PC-3 (cell line): ENCODE measurements around the gene IL34. TPM values are rescaled to one million over a fixed set of nuclear protein-coding genes. Genes with fewer than 3 reads are reported as not detected.

Experiments
- ATAC-seq: fragments of 200-7000 bp; cut with Tn5 transposase; 2 replicates; pipeline ENCODE4 v1.9.1; 2020; ENCODE audit warnings: mild to moderate bottlenecking, moderate library complexity
- BruUV-seq: library from RNA; stranded (reverse); fragments of 400-500 nt; replicated peaks from 2 replicates; lab custom pipeline; 2021; lab: Mats Ljungman, UMichigan
- CTCF ChIA-PET: fragments of 300-600 bp; sonication (Branson Sonifier 250); formaldehyde crosslinking; loops from one replicate; lab custom pipeline; 2022; ENCODE audit warnings: antibody characterized with exemption; lab: Charles Lee
- POLR2A ChIA-PET: fragments of 300-600 bp; sonication (Branson Sonifier 250); formaldehyde crosslinking; loops from one replicate; lab custom pipeline; 2022; ENCODE audit warnings: antibody characterized with exemption; ENCODE audit not compliant: unreplicated experiment; lab: Charles Lee
- DNase-seq: peaks from one replicate; pipeline ENCODE4 v3.0.0-alpha.2; 2015
- H2AFZ ChIP-seq: fragments of 300-600 bp; sonication (generic); 2 replicates; pipeline ENCODE4 v1.6.0; 2016; ENCODE audit warnings: antibody characterized with exemption, low read length
- H3F3A ChIP-seq: fragments of 300-600 bp; sonication (generic); one replicate; pipeline ENCODE4 v1.6.0; 2017; ENCODE audit warnings: antibody characterized with exemption, low read length, control low read depth, mild to moderate bottlenecking; ENCODE audit not compliant: unreplicated experiment
- H3K27ac ChIP-seq: fragments of 300-600 bp; sonication (generic); 2 replicates; pipeline ENCODE4 v1.5.1; 2016; ENCODE audit warnings: mild to moderate bottlenecking, low read length
- H3K27me3 ChIP-seq: fragments of 300-600 bp; sonication (generic); 2 replicates; pipeline ENCODE4 v1.6.1; 2016; ENCODE audit warnings: low read length, mixed read lengths
- H3K36me3 ChIP-seq: fragments of 300-600 bp; sonication (generic); 2 replicates; pipeline ENCODE4 v1.6.1; 2016; ENCODE audit warnings: low read depth, mixed run types, low read length, mixed read lengths
- H3K4me1 ChIP-seq: fragments of 300-600 bp; sonication (generic); 2 replicates; pipeline ENCODE4 v1.5.1; 2016; ENCODE audit warnings: low read length; ENCODE audit not compliant: insufficient read depth
- H3K4me2 ChIP-seq: fragments of 300-600 bp; sonication (generic); 2 replicates; pipeline ENCODE4 v1.6.0; 2016; ENCODE audit warnings: low read length
- H3K4me3 ChIP-seq: fragments of 300-600 bp; sonication (generic); 2 replicates; pipeline ENCODE4 v1.5.1; 2016; ENCODE audit warnings: mild to moderate bottlenecking, low read length, mixed read lengths
- H3K79me2 ChIP-seq: fragments of 300-600 bp; sonication (generic); 2 replicates; pipeline ENCODE4 v1.6.1; 2017; ENCODE audit warnings: low read length, mixed read lengths
- H3K9ac ChIP-seq: fragments of 300-600 bp; sonication (generic); 2 replicates; pipeline ENCODE4 v1.6.0; 2016; ENCODE audit warnings: mild to moderate bottlenecking, low read length
- H3K9me2 ChIP-seq: fragments of 300-600 bp; sonication (generic); replicated peaks from 2 replicates; pipeline ENCODE4 v1.6.1; 2016; ENCODE audit warnings: mixed run types, low read length, mixed read lengths
- H3K9me3 ChIP-seq: fragments of 300-600 bp; sonication (generic); 2 replicates; pipeline ENCODE4 v1.6.1; 2016; ENCODE audit warnings: low read length, mixed read lengths
- H4K20me1 ChIP-seq: fragments of 300-600 bp; sonication (generic); 2 replicates; pipeline ENCODE4 v1.6.1; 2016; ENCODE audit warnings: low read length, mixed read lengths
- CTCF ChIP-seq: fragments of 300-600 bp; sonication (generic); conservative IDR thresholded peaks from 2 replicates; pipeline ENCODE4 v1.5.1; 2017; ENCODE audit warnings: antibody characterized with exemption, low read depth, mild to moderate bottlenecking, low read length
- EZH2 ChIP-seq: fragments of 300-600 bp; sonication (generic); IDR thresholded peaks from one replicate; pipeline ENCODE4 v1.6.1; 2017; ENCODE audit warnings: antibody characterized with exemption, mild to moderate bottlenecking, low read length; ENCODE audit not compliant: unreplicated experiment
- EZH2phosphoT487 ChIP-seq: fragments of 300-600 bp; sonication (generic); IDR thresholded peaks from 2 replicates; pipeline ENCODE4 v1.6.1; 2018; ENCODE audit warnings: mild to moderate bottlenecking, antibody characterized with exemption, low read length, borderline replicate concordance
- intact Hi-C: fragments of 100-400 bp; cut with micrococcal nuclease; formaldehyde crosslinking; loops from 2 replicates; pipeline ENCODE4 v1.9.0; 2023
- total RNA-seq: library from RNA; depleted of rRNA; stranded (reverse); fragments of >200 nt; gene quantifications from 2 replicates; pipeline ENCODE4 v1.2.3, GENCODE V29; 2014

Gene IL34
- total RNA-seq, 1 experiment from 2014 or later = not detected

- no peaks in the 10 kb centered on the region for H3K27me3 ChIP-seq
- POLR2A ChIA-PET = no interaction called here
- no peaks in the 10 kb centered on the region for H3K79me2 ChIP-seq
- no peaks in the 10 kb centered on the region for H3K9me2 ChIP-seq
- H3K9ac ChIP-seq = no peak overlapping the region
- CTCF ChIA-PET = interaction anchor here (0.5 kb wide), 1 partner anchor 31 kb away, joined by 3 read pairs; no protein-coding TSS in a partner anchor
- H3K4me1 ChIP-seq = peaks cover 20% of the 10 kb centered on the region
- H3F3A ChIP-seq = no peaks in the 10 kb centered on the region
- no TSS peak for BruUV-seq
- ATAC-seq (peak; percentile 89), DNase-seq (peak; percentile 94)
- H3K27ac ChIP-seq = peak overlapping the region; percentile 71
- no peak overlapping the region for H3K4me3 ChIP-seq
- H3K4me2 ChIP-seq = peak overlapping the region; percentile 71
- no peaks in the 10 kb centered on the region for H3K36me3 ChIP-seq
- intact Hi-C loops = no loop called here
- TF ChIP-seq EZH2 (no peak), EZH2phosphoT487 (no peak), CTCF (no peak)
- no peaks in the 10 kb centered on the region for H3K9me3 ChIP-seq
- no peak overlapping the region for H2AFZ ChIP-seq
- no peaks in the 10 kb centered on the region for H4K20me1 ChIP-seq
These were observed 60.6 kb downstream of the IL34 start for GRCh38 chr16:70706948-70707465.

- ATAC-seq (no peak), DNase-seq (no peak)
- no peak overlapping the region for H3K4me2 ChIP-seq
- H3K36me3 ChIP-seq = no peaks in the 10 kb centered on the region
- H2AFZ ChIP-seq = no peak overlapping the region
- H3K79me2 ChIP-seq = no peaks in the 10 kb centered on the region
- ChIA-PET CTCF (no interaction called here), POLR2A (no interaction called here)
- no peak overlapping the region for H3K27ac ChIP-seq
- no TSS peak for BruUV-seq
- no peaks in the 10 kb centered on the region for H3F3A ChIP-seq
- intact Hi-C loops = no loop called here
- no peaks in the 10 kb centered on the region for H3K9me3 ChIP-seq
- no peak for TF ChIP-seq EZH2
- TF ChIP-seq CTCF = no peak
- TF ChIP-seq EZH2phosphoT487 = no peak
- H3K4me3 ChIP-seq = no peak overlapping the region
- H3K9me2 ChIP-seq = no peaks in the 10 kb centered on the region
- H3K27me3 ChIP-seq = no peaks in the 10 kb centered on the region
- H3K9ac ChIP-seq = no peak overlapping the region
- peaks cover 20% of the 10 kb centered on the region for H3K4me1 ChIP-seq
- no peaks in the 10 kb centered on the region for H4K20me1 ChIP-seq
These were observed 62.2 kb downstream of the IL34 start for GRCh38 chr16:70708366-70709246.

- H3F3A ChIP-seq = no peaks in the 10 kb centered on the region
- no peaks in the 10 kb centered on the region for H3K27me3 ChIP-seq
- no peak for ATAC-seq
- BruUV-seq = no TSS peak
- no peaks in the 10 kb centered on the region for H3K9me3 ChIP-seq
- H3K36me3 ChIP-seq = no peaks in the 10 kb centered on the region
- peaks cover 25% of the 10 kb centered on the region for H3K4me1 ChIP-seq
- H4K20me1 ChIP-seq = no peaks in the 10 kb centered on the region
- no peak overlapping the region for H3K4me2 ChIP-seq
- H3K4me3 ChIP-seq = no peak overlapping the region
- H3K9me2 ChIP-seq = no peaks in the 10 kb centered on the region
- no peaks in the 10 kb centered on the region for H3K79me2 ChIP-seq
- H3K9ac ChIP-seq = no peak overlapping the region
- CTCF ChIA-PET = no interaction called here
- TF ChIP-seq CTCF (no peak), EZH2 (no peak), EZH2phosphoT487 (no peak)
- no peak overlapping the region for H3K27ac ChIP-seq
- H2AFZ ChIP-seq = no peak overlapping the region
- intact Hi-C loops = no loop called here
- POLR2A ChIA-PET = no interaction called here
- no peak for DNase-seq
These were observed 63.1 kb downstream of the IL34 start for GRCh38 chr16:70709457-70709856.
